SK-N-SH treated with all-trans-retinoic acid at 6 μM for 48 hours (cell line): ENCODE measurements around the gene ADCY5.

ENCODE experiments used
- ATAC-seq: fragments of 200-7000 bp; cut with Tn5 transposase; 3 replicates; pipeline ENCODE4 v1.9.1; 2020; ENCODE audit warnings: mild to moderate bottlenecking, moderate library complexity
- BACH2 ChIP-seq: fragments of 250-450 bp; sonication (Bioruptor Pico); IDR thresholded peaks from 2 replicates; pipeline ENCODE4 v1.9.0; 2021; ENCODE audit warnings: mild to moderate bottlenecking, borderline replicate concordance
- CREB5 ChIP-seq: fragments of 250-450 bp; sonication (Bioruptor Pico); IDR thresholded peaks from 2 replicates; pipeline ENCODE4 v1.5.1; 2020; ENCODE audit warnings: low read depth, mild to moderate bottlenecking, moderate library complexity
- ESRRG ChIP-seq: fragments of 250-450 bp; sonication (Bioruptor Pico); IDR thresholded peaks from 2 replicates; pipeline ENCODE4 v1.6.1; 2021; ENCODE audit warnings: mild to moderate bottlenecking
- GLIS3 ChIP-seq: fragments of 250-450 bp; sonication (Bioruptor Pico); IDR thresholded peaks from 2 replicates; pipeline ENCODE4 v1.5.0; 2020; ENCODE audit warnings: mild to moderate bottlenecking, moderate library complexity
- ISL1 ChIP-seq: fragments of 250-450 bp; sonication (Bioruptor Pico); IDR thresholded peaks from 2 replicates; pipeline ENCODE4 v2.1.2; 2022; ENCODE audit warnings: mild to moderate bottlenecking, moderate library complexity
- OSR1 ChIP-seq: fragments of 250-450 bp; sonication (Bioruptor Pico); IDR thresholded peaks from 2 replicates; pipeline ENCODE4 v1.8.0; 2022; ENCODE audit warnings: moderate library complexity, mild to moderate bottlenecking, inconsistent platforms
- PATZ1 ChIP-seq: fragments of 250-450 bp; sonication (Bioruptor Pico); IDR thresholded peaks from 2 replicates; pipeline ENCODE4 v1.8.0; 2020; ENCODE audit warnings: mild to moderate bottlenecking, moderate library complexity, borderline replicate concordance
- POU6F1 ChIP-seq: fragments of 250-450 bp; sonication (Bioruptor Pico); IDR thresholded peaks from 2 replicates; pipeline ENCODE4 v1.8.0; 2021; ENCODE audit warnings: low read depth, mild to moderate bottlenecking, moderate library complexity, borderline replicate concordance
- PPARA ChIP-seq: fragments of 250-450 bp; sonication (Bioruptor Pico); IDR thresholded peaks from 2 replicates; pipeline ENCODE4 v1.5.0; 2020; ENCODE audit warnings: mild to moderate bottlenecking, borderline replicate concordance
- RARB ChIP-seq: fragments of 250-450 bp; sonication (Bioruptor Pico); IDR thresholded peaks from 2 replicates; pipeline ENCODE4 v1.8.0; 2021; ENCODE audit warnings: mild to moderate bottlenecking, moderate library complexity
- SNAI2 ChIP-seq: fragments of 250-450 bp; sonication (Bioruptor Pico); IDR thresholded peaks from 2 replicates; pipeline ENCODE4 v1.5.0; 2020; ENCODE audit warnings: mild to moderate bottlenecking, moderate library complexity
- TCF4 ChIP-seq: fragments of 250-450 bp; sonication (Bioruptor Pico); IDR thresholded peaks from 2 replicates; pipeline ENCODE4 v1.8.0; 2021; ENCODE audit warnings: mild to moderate bottlenecking, moderate library complexity, borderline replicate concordance
- TOX ChIP-seq: fragments of 250-450 bp; sonication (Bioruptor Pico); IDR thresholded peaks from 2 replicates; pipeline ENCODE4 v1.8.0; 2021; ENCODE audit warnings: mild to moderate bottlenecking, moderate library complexity, borderline replicate concordance
- TSHZ2 ChIP-seq: fragments of 250-450 bp; sonication (Bioruptor Pico); IDR thresholded peaks from 2 replicates; pipeline ENCODE4 v1.5.0; 2020; ENCODE audit warnings: mild to moderate bottlenecking, moderate library complexity
- ZC3H10 ChIP-seq: fragments of 250-450 bp; sonication (Bioruptor Pico); IDR thresholded peaks from 2 replicates; pipeline ENCODE4 v1.5.1; 2021; ENCODE audit warnings: mild to moderate bottlenecking, moderate library complexity
- ZFP3 ChIP-seq: fragments of 250-450 bp; sonication (Bioruptor Pico); IDR thresholded peaks from 2 replicates; pipeline ENCODE4 v1.5.0; 2020; ENCODE audit warnings: mild to moderate bottlenecking, moderate library complexity
- ZFP30 ChIP-seq: fragments of 450-650 bp; formaldehyde crosslinking; IDR thresholded peaks from 2 replicates; pipeline ENCODE4 v1.5.0; 2022; ENCODE audit warnings: mild to moderate bottlenecking, moderate library complexity
- ZNF565 ChIP-seq: fragments of 450-650 bp; formaldehyde crosslinking; conservative IDR thresholded peaks from 2 replicates; pipeline ENCODE4 v1.5.0; 2020; ENCODE audit warnings: low read depth, mild to moderate bottlenecking, moderate library complexity
- ZNF70 ChIP-seq: fragments of 450-650 bp; formaldehyde crosslinking; IDR thresholded peaks from 2 replicates; pipeline ENCODE4 v1.5.0; 2020; ENCODE audit warnings: mild to moderate bottlenecking, moderate library complexity
- ZNF8 ChIP-seq: fragments of 450-650 bp; formaldehyde crosslinking; IDR thresholded peaks from 2 replicates; pipeline ENCODE4 v1.5.0; 2020; ENCODE audit warnings: mild to moderate bottlenecking, moderate library complexity

The ADCY5 gene

GRCh38 chr3:123459862-123460261 is 11.0 kb upstream of the ADCY5 start:
- TF ChIP-seq CREB5 (CRISPR knock-in tag), result no peak
- no peak for TF ChIP-seq OSR1 (CRISPR knock-in tag)
- ATAC-seq, result no peak

GRCh38 chr3:123458255-123458654 is 9.4 kb upstream of the ADCY5 start:
- no peak for ATAC-seq
- TF ChIP-seq POU6F1, result no peak
- TF ChIP-seq ZNF8 (CRISPR knock-in tag), result no peak
- TF ChIP-seq ESRRG, result no peak
- TF ChIP-seq ZFP30 (CRISPR knock-in tag), result no peak
- TF ChIP-seq BACH2 (CRISPR knock-in tag), result no peak
- TF ChIP-seq TCF4 (CRISPR knock-in tag), result no peak
- no peak for TF ChIP-seq TOX
- TF ChIP-seq PATZ1 (CRISPR knock-in tag), result no peak
- TF ChIP-seq ZC3H10 (CRISPR knock-in tag), result no peak
- TF ChIP-seq RARB (CRISPR knock-in tag), result no peak
- no peak for TF ChIP-seq ISL1 (CRISPR knock-in tag)
- no peak for TF ChIP-seq CREB5 (CRISPR knock-in tag)
- TF ChIP-seq PPARA, result no peak
- no peak for TF ChIP-seq TSHZ2 (CRISPR knock-in tag)
- TF ChIP-seq GLIS3 (CRISPR knock-in tag), result no peak
- no peak for TF ChIP-seq ZNF70 (CRISPR knock-in tag)
- no peak for TF ChIP-seq ZNF565
- no peak for TF ChIP-seq ZFP3 (CRISPR knock-in tag)

- no peak for ATAC-seq
- TF ChIP-seq ZFP3 (CRISPR knock-in tag) (no peak), TOX (no peak), CREB5 (CRISPR knock-in tag) (no peak), SNAI2 (no peak), OSR1 (CRISPR knock-in tag) (no peak), POU6F1 (no peak), GLIS3 (CRISPR knock-in tag) (no peak), BACH2 (CRISPR knock-in tag) (no peak), ZNF70 (CRISPR knock-in tag) (no peak), ZNF565 (no peak)
- TF ChIP-seq, all 23 proteins: peak for 0
These were observed 9.0 kb upstream of the ADCY5 start for GRCh38 chr3:123457841-123458240.
